ENCODE data around the gene STRN4.

Gene STRN4

DNA sequence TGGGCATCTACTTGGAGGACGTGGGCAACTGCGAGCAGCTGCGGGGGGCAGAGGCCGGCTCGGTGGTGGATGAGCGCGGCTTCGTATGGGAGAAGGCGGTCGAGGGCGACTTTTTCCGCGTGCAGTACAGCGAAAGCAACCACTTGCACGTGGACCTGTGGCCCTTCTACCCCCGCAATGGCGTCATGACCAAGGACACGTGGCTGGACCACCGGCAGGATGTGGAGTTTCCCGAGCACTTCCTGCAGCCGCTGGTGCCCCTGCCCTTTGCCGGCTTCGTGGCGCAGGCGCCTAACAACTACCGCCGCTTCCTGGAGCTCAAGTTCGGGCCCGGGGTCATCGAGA is 10.3 kb upstream of the STRN4 start:
- DNase-seq (ENCODE audit: extremely low read depth, insufficient read length) = no peak
- Histone ChIP-seq H3K4me3 (replicated peaks; ENCODE audit: low read depth, low read length) (no peak overlapping the region), H3K27me3 (replicated peaks; ENCODE audit: control insufficient read depth, insufficient read depth, low read length) (no peaks in the 10 kb centered on the region), H3K36me3 (ENCODE audit: control insufficient read depth, insufficient read depth, low read length) (peaks cover 2% of the 10 kb centered on the region; the same call in 1 of the 2 replicates)
- TF ChIP-seq, protein P1, sequence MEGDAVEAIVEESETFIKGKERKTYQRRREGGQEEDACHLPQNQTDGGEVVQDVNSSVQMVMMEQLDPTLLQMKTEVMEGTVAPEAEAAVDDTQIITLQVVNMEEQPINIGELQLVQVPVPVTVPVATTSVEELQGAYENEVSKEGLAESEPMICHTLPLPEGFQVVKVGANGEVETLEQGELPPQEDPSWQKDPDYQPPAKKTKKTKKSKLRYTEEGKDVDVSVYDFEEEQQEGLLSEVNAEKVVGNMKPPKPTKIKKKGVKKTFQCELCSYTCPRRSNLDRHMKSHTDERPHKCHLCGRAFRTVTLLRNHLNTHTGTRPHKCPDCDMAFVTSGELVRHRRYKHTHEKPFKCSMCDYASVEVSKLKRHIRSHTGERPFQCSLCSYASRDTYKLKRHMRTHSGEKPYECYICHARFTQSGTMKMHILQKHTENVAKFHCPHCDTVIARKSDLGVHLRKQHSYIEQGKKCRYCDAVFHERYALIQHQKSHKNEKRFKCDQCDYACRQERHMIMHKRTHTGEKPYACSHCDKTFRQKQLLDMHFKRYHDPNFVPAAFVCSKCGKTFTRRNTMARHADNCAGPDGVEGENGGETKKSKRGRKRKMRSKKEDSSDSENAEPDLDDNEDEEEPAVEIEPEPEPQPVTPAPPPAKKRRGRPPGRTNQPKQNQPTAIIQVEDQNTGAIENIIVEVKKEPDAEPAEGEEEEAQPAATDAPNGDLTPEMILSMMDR (IDR thresholded peaks at IDR 0.05; ENCODE audit: insufficient read depth, low read length, poor library complexity, severe bottlenecking) = no peak

DNA sequence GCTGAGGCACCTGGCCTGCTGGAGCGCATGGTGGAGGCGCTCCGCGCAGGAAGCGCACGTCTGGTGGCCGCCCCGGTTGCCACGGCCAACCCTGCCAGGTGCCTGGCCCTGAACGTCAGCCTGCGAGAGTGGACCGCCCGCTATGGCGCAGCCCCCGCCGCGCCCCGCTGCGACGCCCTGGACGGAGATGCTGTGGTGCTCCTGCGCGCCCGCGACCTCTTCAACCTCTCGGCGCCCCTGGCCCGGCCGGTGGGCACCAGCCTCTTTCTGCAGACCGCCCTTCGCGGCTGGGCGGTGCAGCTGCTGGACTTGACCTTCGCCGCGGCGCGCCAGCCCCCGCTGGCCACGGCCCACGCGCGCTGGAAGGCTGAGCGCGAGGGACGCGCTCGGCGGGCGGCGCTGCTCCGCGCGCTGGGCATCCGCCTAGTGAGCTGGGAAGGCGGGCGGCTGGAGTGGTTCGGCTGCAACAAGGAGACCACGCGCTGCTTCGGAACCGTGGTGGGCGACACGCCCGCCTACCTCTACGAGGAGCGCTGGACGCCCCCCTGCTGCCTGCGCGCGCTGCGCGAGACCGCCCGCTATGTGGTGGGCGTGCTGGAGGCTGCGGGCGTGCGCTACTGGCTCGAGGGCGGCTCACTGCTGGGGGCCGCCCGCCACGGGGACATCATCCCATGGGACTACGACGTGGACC is 9.7 kb upstream of the STRN4 start:
- Histone ChIP-seq H3K36me3 (ENCODE audit: control insufficient read depth, insufficient read depth, low read length) (peaks cover 2% of the 10 kb centered on the region; the same call in 1 of the 2 replicates), H3K27me3 (replicated peaks; ENCODE audit: control insufficient read depth, insufficient read depth, low read length) (no peaks in the 10 kb centered on the region), H3K4me3 (replicated peaks; ENCODE audit: low read depth, low read length) (no peak overlapping the region)
- no peak for DNase-seq (ENCODE audit: extremely low read depth, insufficient read length)
- TF ChIP-seq, protein P1 (IDR thresholded peaks at IDR 0.05; ENCODE audit: insufficient read depth, low read length, poor library complexity, severe bottlenecking) = no peak

DNA sequence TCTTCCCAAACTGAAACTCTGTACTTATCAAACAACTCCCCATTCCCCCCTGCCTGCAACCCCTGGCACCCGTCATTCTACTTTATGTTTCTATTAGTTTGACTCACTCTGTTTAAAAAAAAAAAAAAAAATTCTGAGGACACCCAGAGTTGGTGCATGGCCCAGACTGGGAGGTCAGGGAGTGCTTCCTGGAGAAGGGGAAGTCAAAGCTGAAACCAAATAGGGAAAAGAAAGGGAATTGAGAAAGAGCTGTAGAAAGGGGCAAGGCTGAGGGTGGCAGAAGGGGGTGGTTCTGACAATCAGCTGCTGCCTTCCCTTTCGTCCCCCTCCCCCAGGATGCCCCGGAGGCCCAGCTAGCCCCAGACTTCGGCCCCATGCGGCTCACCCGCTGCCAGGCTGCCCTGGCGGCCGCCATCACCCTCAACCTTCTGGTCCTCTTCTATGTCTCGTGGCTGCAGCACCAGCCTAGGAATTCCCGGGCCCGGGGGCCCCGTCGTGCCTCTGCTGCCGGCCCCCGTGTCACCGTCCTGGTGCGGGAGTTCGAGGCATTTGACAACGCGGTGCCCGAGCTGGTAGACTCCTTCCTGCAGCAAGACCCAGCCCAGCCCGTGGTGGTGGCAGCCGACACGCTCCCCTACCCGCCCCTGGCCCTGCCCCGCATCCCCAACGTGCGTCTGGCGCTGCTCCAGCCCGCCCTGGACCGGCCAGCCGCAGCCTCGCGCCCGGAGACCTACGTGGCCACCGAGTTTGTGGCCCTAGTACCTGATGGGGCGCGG is 9.0 kb upstream of the STRN4 start:
- Histone ChIP-seq H3K4me3 (replicated peaks; ENCODE audit: low read depth, low read length) (no peak overlapping the region), H3K27me3 (replicated peaks; ENCODE audit: control insufficient read depth, insufficient read depth, low read length) (no peaks in the 10 kb centered on the region), H3K36me3 (ENCODE audit: control insufficient read depth, insufficient read depth, low read length) (peaks cover 2% of the 10 kb centered on the region; the same call in 1 of the 2 replicates)
- TF ChIP-seq, protein P1 (IDR thresholded peaks at IDR 0.05; ENCODE audit: insufficient read depth, low read length, poor library complexity, severe bottlenecking) = no peak
- no peak for DNase-seq (ENCODE audit: extremely low read depth, insufficient read length)

DNA sequence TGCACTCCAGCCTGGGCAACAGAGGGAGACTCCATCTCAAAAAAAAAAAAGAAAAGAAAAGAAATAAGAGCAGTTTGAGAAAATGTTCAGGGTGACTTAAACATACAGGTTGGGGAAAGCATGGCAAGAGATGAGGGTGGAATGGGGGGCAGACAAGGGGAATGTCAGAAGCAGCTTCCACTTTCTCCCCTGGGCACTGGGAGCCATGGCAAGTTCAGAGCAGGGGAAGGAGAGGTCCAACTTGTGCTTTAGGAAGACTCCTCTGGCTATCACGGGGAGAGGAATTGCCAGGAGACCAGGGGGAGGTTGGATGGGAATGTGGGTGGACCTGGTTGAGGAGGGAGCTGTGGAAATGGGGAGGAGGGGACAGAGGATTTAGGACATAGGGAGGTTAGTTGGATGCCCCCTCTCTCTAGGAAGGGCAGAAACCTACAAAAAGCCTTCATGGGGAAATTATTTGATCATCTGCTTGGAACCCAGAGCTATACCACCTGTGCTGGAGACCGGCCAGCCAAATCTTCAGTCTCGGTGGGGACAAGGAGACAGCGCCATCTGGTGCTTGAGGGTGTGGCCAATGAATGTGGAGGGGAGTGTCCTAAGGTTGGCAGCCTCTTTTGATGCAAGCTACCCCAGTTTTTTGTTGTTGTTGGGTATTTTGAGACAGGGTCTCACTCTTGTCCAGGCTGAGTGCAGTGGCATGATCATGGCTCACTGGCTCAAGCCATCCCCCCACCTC is 7.3 kb upstream of the STRN4 start:
- Histone ChIP-seq H3K4me3 (replicated peaks; ENCODE audit: low read depth, low read length) (no peak overlapping the region), H3K36me3 (ENCODE audit: control insufficient read depth, insufficient read depth, low read length) (peaks cover 2% of the 10 kb centered on the region; the same call in 1 of the 2 replicates), H3K27me3 (replicated peaks; ENCODE audit: control insufficient read depth, insufficient read depth, low read length) (no peaks in the 10 kb centered on the region)
- DNase-seq (ENCODE audit: extremely low read depth, insufficient read length) = peak; percentile 38
- TF ChIP-seq, protein P1 (IDR thresholded peaks at IDR 0.05; ENCODE audit: insufficient read depth, low read length, poor library complexity, severe bottlenecking) = peak; percentile 84

DNA sequence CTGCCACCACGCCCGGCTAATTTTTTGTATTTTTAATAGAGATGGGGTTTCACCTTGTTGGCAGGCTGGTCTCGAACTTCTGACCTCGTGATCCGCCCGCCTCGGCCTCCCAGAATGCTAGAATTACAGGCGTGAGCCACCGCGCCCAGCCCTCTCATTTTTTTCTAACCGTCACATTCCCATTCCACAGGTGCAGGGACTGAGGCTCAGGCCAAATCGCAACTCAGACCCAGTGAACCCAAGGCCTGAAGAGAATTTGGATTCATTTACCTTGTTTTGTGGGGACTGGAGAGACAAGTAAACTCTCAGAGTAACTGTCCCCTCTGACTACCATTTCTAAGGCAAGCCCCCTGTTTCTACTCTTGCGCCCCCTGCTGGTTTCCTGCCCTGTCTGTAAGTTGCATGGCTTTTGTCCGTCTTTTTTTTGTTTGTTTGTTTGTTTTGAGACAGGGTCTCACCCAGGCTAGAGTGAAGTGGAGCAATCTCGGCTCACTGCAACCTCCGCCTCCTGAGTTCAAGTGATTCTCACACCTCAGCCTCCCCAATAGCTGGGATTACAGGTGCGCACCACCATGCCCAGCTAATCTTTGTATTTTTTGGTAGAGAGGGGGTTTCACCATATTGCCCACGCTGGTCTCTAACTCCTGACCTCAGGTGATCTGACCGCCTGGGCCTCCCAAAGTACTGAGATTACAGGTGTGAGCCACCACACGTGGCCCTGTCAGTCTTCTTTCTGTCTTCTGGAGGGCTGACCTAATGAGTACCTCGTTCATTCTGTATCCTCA is 2.3 kb upstream of the STRN4 start:
- DNase-seq (ENCODE audit: extremely low read depth, insufficient read length) = no peak
- no peak overlapping the region for H3K4me3 ChIP-seq (replicated peaks; ENCODE audit: low read depth, low read length)
- TF ChIP-seq, protein P1 (IDR thresholded peaks at IDR 0.05; ENCODE audit: insufficient read depth, low read length, poor library complexity, severe bottlenecking) = peak; percentile 79
- no peaks in the 10 kb centered on the region; the same call in 1 of the 2 replicates for H3K36me3 ChIP-seq (ENCODE audit: control insufficient read depth, insufficient read depth, low read length)
- no peaks in the 10 kb centered on the region for H3K27me3 ChIP-seq (replicated peaks; ENCODE audit: control insufficient read depth, insufficient read depth, low read length)
